K562 (cell line): ENCODE results near the gene IRF9. TPM values are rescaled to one million over a fixed set of nuclear protein-coding genes. Genes with fewer than 3 reads are reported as not detected.
A peak's percentile ranks its signal among the peaks of the same experiment; 100 is the strongest.

Experiments
- BHLHE40 ChIP-seq: IDR thresholded peaks from 2 replicates; pipeline ENCODE4 v1.6.1; 2011; ENCODE audit warnings: low read length, improper control_type of control experiment
- CEBPZ ChIP-seq: fragments of 150-350 bp; IDR thresholded peaks from 2 replicates; pipeline ENCODE4 v1.6.1; 2014; ENCODE audit warnings: low read depth, mild to moderate bottlenecking, low read length, borderline replicate concordance
- HIVEP1 ChIP-seq: fragments of 250-450 bp; sonication (Bioruptor Pico); IDR thresholded peaks from 2 replicates; pipeline ENCODE4 v1.4.0; 2020; ENCODE audit warnings: mild to moderate bottlenecking
- ILF3 ChIP-seq: fragments of 450-650 bp; IDR thresholded peaks from 2 replicates; pipeline ENCODE4 v1.6.1; 2018; ENCODE audit warnings: antibody characterized with exemption, mild to moderate bottlenecking, moderate library complexity, borderline replicate concordance
- MTA2 ChIP-seq: fragments of 450-650 bp; IDR thresholded peaks from 2 replicates; pipeline ENCODE4 v1.6.1; 2016; ENCODE audit warnings: low read depth
- RFX5 ChIP-seq: IDR thresholded peaks from 2 replicates; pipeline ENCODE4 v1.6.1; 2011; ENCODE audit warnings: low read depth, mild to moderate bottlenecking, improper control_type of control experiment, low read length
- ZNF324 ChIP-seq: fragments of 250-450 bp; sonication (Bioruptor Pico); IDR thresholded peaks from 2 replicates; pipeline ENCODE4 v1.4.0; 2020; ENCODE audit warnings: mild to moderate bottlenecking
- ZNF41 ChIP-seq: fragments of 250-450 bp; sonication (Bioruptor Pico); conservative IDR thresholded peaks from 2 replicates; pipeline ENCODE4 v1.4.0; 2020; ENCODE audit warnings: mild to moderate bottlenecking
- ZSCAN29 ChIP-seq: fragments of 450-650 bp; IDR thresholded peaks from 2 replicates; pipeline ENCODE4 v1.6.1; 2017
- polyA plus RNA-seq, 8 experiments: library from polyadenylated mRNA; depleted of rRNA in 4 of 8; stranded (reverse) in 5 of 8; unstranded in 3 of 8; fragments of >200 nt; fragmentation: Nextera tagmentation in 2 of 8; fragmentation: Illumina TruSeq in 1 of 8; extraction: Ambion mirVana in 2 of 8; extraction: Trizol in 1 of 8; gene quantifications; 2 replicates each; pipeline versions ENCODE4 v1.2.1 to v1.2.3, GENCODE V29; 2011 to 2014; ENCODE audit warnings: inconsistent platforms in 1 of 8, missing spikeins in 1 of 8
- total RNA-seq, 7 experiments: library from RNA; depleted of rRNA in 6 of 7; stranded (reverse); fragments of >200 nt in 6 of 7; fragmentation: Illumina TruSeq in 2 of 7; extraction: Trizol in 2 of 7; gene quantifications; 2 replicates each; pipeline versions ENCODE4 v1.2.1 to v1.2.3, GENCODE V29; 2011 to 2021; ENCODE audit warnings: low replicate concordance in 1 of 7
- TF ChIP-seq, protein P1 (sequence below): fragments of 450-650 bp; IDR thresholded peaks from 2 replicates; pipeline ENCODE4 v1.6.1; 2016; ENCODE audit warnings: mild to moderate bottlenecking, moderate library complexity
- TF ChIP-seq, protein P2 (sequence below): fragments of 450-650 bp; formaldehyde crosslinking; IDR thresholded peaks from 2 replicates; pipeline ENCODE4 v1.4.0; 2020; ENCODE audit warnings: mild to moderate bottlenecking, mixed read lengths

Gene IRF9
- total and polyA plus RNA-seq, 9 of the 15 experiments (the other 6 are each of a cell fraction or from before 2014, with no cell fraction given) = 0.79 to 14.8 (median 6.1) TPM

- TF ChIP-seq, protein P1, sequence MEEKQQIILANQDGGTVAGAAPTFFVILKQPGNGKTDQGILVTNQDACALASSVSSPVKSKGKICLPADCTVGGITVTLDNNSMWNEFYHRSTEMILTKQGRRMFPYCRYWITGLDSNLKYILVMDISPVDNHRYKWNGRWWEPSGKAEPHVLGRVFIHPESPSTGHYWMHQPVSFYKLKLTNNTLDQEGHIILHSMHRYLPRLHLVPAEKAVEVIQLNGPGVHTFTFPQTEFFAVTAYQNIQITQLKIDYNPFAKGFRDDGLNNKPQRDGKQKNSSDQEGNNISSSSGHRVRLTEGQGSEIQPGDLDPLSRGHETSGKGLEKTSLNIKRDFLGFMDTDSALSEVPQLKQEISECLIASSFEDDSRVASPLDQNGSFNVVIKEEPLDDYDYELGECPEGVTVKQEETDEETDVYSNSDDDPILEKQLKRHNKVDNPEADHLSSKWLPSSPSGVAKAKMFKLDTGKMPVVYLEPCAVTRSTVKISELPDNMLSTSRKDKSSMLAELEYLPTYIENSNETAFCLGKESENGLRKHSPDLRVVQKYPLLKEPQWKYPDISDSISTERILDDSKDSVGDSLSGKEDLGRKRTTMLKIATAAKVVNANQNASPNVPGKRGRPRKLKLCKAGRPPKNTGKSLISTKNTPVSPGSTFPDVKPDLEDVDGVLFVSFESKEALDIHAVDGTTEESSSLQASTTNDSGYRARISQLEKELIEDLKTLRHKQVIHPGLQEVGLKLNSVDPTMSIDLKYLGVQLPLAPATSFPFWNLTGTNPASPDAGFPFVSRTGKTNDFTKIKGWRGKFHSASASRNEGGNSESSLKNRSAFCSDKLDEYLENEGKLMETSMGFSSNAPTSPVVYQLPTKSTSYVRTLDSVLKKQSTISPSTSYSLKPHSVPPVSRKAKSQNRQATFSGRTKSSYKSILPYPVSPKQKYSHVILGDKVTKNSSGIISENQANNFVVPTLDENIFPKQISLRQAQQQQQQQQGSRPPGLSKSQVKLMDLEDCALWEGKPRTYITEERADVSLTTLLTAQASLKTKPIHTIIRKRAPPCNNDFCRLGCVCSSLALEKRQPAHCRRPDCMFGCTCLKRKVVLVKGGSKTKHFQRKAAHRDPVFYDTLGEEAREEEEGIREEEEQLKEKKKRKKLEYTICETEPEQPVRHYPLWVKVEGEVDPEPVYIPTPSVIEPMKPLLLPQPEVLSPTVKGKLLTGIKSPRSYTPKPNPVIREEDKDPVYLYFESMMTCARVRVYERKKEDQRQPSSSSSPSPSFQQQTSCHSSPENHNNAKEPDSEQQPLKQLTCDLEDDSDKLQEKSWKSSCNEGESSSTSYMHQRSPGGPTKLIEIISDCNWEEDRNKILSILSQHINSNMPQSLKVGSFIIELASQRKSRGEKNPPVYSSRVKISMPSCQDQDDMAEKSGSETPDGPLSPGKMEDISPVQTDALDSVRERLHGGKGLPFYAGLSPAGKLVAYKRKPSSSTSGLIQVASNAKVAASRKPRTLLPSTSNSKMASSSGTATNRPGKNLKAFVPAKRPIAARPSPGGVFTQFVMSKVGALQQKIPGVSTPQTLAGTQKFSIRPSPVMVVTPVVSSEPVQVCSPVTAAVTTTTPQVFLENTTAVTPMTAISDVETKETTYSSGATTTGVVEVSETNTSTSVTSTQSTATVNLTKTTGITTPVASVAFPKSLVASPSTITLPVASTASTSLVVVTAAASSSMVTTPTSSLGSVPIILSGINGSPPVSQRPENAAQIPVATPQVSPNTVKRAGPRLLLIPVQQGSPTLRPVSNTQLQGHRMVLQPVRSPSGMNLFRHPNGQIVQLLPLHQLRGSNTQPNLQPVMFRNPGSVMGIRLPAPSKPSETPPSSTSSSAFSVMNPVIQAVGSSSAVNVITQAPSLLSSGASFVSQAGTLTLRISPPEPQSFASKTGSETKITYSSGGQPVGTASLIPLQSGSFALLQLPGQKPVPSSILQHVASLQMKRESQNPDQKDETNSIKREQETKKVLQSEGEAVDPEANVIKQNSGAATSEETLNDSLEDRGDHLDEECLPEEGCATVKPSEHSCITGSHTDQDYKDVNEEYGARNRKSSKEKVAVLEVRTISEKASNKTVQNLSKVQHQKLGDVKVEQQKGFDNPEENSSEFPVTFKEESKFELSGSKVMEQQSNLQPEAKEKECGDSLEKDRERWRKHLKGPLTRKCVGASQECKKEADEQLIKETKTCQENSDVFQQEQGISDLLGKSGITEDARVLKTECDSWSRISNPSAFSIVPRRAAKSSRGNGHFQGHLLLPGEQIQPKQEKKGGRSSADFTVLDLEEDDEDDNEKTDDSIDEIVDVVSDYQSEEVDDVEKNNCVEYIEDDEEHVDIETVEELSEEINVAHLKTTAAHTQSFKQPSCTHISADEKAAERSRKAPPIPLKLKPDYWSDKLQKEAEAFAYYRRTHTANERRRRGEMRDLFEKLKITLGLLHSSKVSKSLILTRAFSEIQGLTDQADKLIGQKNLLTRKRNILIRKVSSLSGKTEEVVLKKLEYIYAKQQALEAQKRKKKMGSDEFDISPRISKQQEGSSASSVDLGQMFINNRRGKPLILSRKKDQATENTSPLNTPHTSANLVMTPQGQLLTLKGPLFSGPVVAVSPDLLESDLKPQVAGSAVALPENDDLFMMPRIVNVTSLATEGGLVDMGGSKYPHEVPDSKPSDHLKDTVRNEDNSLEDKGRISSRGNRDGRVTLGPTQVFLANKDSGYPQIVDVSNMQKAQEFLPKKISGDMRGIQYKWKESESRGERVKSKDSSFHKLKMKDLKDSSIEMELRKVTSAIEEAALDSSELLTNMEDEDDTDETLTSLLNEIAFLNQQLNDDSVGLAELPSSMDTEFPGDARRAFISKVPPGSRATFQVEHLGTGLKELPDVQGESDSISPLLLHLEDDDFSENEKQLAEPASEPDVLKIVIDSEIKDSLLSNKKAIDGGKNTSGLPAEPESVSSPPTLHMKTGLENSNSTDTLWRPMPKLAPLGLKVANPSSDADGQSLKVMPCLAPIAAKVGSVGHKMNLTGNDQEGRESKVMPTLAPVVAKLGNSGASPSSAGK = no peak
- TF ChIP-seq HIVEP1 (no peak), ZNF41 (CRISPR knock-in tag) (no peak), ZSCAN29 (peak; percentile 54; the same call in 1 of the 2 replicates), ZNF324 (no peak), ILF3 (no peak), CEBPZ (peak; percentile 54; the same call in 1 of the 2 replicates), MTA2 (no peak), RFX5 (peak; percentile 43; the same call in 1 of the 2 replicates), BHLHE40 (no peak)
- TF ChIP-seq, protein P2, sequence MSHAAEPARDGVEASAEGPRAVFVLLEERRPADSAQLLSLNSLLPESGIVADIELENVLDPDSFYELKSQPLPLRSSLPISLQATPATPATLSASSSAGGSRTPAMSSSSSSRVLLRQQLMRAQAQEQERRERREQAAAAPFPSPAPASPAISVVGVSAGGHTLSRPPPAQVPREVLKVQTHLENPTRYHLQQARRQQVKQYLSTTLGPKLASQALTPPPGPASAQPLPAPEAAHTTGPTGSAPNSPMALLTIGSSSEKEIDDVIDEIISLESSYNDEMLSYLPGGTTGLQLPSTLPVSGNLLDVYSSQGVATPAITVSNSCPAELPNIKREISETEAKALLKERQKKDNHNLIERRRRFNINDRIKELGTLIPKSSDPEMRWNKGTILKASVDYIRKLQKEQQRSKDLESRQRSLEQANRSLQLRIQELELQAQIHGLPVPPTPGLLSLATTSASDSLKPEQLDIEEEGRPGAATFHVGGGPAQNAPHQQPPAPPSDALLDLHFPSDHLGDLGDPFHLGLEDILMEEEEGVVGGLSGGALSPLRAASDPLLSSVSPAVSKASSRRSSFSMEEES (CRISPR knock-in tag) = no peak
Measured at GRCh38 chr14:24141097-24141880, 19.8 kb upstream of the IRF9 start, which contains the start of gene EMC9 (continued).
